ENCODE measurements around the gene CDH4. TPM values are rescaled to one million over a fixed set of nuclear protein-coding genes. Genes with fewer than 3 reads are reported as not detected.

The CDH4 gene
- total RNA-seq, 2 experiments from 2014 or later: not detected

DNA sequence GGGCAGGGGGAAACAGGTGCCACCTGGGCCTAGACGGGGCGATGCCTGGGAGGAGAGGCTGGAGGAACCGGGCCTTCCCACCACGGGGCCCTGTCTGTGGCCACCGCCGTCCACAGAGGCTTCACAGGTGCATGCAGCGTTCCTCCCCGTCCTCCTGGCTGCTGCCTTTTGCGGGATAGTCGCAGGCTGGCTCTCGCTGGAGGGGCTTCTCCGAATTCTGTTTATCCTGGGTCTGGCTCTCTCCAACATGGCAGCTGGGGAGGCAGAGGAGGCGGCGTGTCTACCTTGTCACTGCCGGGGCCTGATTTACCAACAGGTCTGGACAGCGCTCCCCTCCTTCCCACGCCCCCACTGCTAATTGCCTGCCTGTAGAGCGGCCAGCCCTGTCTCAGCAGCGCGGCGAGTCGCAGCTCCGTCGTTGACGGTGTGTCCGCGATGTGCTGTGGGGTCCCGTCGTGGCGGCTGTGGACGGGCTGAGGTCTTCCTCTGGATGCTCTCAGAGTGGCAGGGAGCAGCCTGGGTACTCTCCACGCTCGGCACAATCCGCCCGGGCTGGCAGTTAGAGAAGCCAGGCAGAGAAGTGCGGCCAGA lies 550.8 kb downstream of the CDH4 start:
- H3K9me3 ChIP-seq (ENCODE audit: low read length): no peaks in the 10 kb centered on the region
- intact Hi-C loops (cut with micrococcal nuclease; ENCODE audit: unreplicated experiment): no loop called here
- no peak overlapping the region for H3K4me3 ChIP-seq (ENCODE audit: low read depth, low read length, poor library complexity, severe bottlenecking)
- H3K9me2 ChIP-seq (ENCODE audit: insufficient read depth, low read length): no peaks in the 10 kb centered on the region
- ChIA-PET POLR2A (no interaction called here), CTCF (ENCODE audit: unreplicated experiment) (no interaction called here)
- no peak for DNase-seq (ENCODE audit: low spot score)
- no peak overlapping the region for H3K27ac ChIP-seq (ENCODE audit: low read depth, low read length, poor library complexity, severe bottlenecking)
- H3K4me1 ChIP-seq (ENCODE audit: insufficient read depth, low read length, poor library complexity, severe bottlenecking): no peaks in the 10 kb centered on the region
- no peak overlapping the region for H2AFZ ChIP-seq (ENCODE audit: low read length)
- H3K4me2 ChIP-seq (ENCODE audit: low read length): no peak overlapping the region
- no TSS peak for BruUV-seq (replicated peaks)
- H4K20me1 ChIP-seq (ENCODE audit: insufficient read depth, low read length): no peaks in the 10 kb centered on the region
- H3K79me2 ChIP-seq (ENCODE audit: insufficient read depth, low read depth, low read length): no peaks in the 10 kb centered on the region
- H3K36me3 ChIP-seq (ENCODE audit: insufficient read depth, low read length): no peaks in the 10 kb centered on the region
- TF ChIP-seq EZH2phosphoT487 (IDR thresholded peaks at IDR 0.05; ENCODE audit: borderline replicate concordance, low read depth, low read length): no peak
- TF ChIP-seq, protein P1, sequence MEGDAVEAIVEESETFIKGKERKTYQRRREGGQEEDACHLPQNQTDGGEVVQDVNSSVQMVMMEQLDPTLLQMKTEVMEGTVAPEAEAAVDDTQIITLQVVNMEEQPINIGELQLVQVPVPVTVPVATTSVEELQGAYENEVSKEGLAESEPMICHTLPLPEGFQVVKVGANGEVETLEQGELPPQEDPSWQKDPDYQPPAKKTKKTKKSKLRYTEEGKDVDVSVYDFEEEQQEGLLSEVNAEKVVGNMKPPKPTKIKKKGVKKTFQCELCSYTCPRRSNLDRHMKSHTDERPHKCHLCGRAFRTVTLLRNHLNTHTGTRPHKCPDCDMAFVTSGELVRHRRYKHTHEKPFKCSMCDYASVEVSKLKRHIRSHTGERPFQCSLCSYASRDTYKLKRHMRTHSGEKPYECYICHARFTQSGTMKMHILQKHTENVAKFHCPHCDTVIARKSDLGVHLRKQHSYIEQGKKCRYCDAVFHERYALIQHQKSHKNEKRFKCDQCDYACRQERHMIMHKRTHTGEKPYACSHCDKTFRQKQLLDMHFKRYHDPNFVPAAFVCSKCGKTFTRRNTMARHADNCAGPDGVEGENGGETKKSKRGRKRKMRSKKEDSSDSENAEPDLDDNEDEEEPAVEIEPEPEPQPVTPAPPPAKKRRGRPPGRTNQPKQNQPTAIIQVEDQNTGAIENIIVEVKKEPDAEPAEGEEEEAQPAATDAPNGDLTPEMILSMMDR (conservative IDR thresholded peaks at IDR 0.05; ENCODE audit: low read length): no peak

DNA sequence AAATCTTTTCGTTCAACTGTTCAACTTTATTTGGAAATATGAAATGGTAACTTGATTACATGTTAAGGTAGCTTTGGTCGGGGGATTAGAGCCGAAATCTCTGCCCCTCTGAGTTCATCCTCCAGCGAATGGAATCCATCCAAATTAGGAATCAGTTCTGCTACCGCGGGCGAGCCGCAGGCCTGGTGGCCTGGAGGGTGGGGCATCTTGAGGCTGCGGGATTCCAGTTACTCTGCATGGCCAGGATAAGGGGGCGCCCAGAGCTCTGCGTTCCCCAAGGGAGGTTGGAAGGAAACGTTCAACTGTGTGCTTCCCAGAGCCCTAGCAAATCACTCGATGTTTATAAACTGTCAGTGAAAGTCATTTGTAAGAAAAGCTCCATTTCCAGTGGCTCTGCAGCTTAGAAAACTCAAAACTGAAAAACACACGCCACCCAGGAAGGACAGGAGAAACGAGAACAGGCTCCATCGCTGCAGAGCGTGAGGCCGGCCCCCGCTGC lies 551.4 kb downstream of the CDH4 start:
- no peak overlapping the region for H2AFZ ChIP-seq (ENCODE audit: low read length)
- POLR2A ChIA-PET: no interaction called here
- H3K9me2 ChIP-seq (ENCODE audit: insufficient read depth, low read length): no peaks in the 10 kb centered on the region
- BruUV-seq (replicated peaks): no TSS peak
- no peak for DNase-seq (ENCODE audit: low spot score)
- no peaks in the 10 kb centered on the region for H3K79me2 ChIP-seq (ENCODE audit: insufficient read depth, low read depth, low read length)
- CTCF ChIA-PET (ENCODE audit: unreplicated experiment): no interaction called here
- no peaks in the 10 kb centered on the region for H3K9me3 ChIP-seq (ENCODE audit: low read length)
- H3K27ac ChIP-seq (ENCODE audit: low read depth, low read length, poor library complexity, severe bottlenecking): no peak overlapping the region
- H3K4me3 ChIP-seq (ENCODE audit: low read depth, low read length, poor library complexity, severe bottlenecking): no peak overlapping the region
- H4K20me1 ChIP-seq (ENCODE audit: insufficient read depth, low read length): no peaks in the 10 kb centered on the region
- H3K4me2 ChIP-seq (ENCODE audit: low read length): no peak overlapping the region
- H3K36me3 ChIP-seq (ENCODE audit: insufficient read depth, low read length): no peaks in the 10 kb centered on the region
- TF ChIP-seq, protein P1 (conservative IDR thresholded peaks at IDR 0.05; ENCODE audit: low read length): no peak
- TF ChIP-seq EZH2phosphoT487 (IDR thresholded peaks at IDR 0.05; ENCODE audit: borderline replicate concordance, low read depth, low read length): no peak
- intact Hi-C loops (cut with micrococcal nuclease; ENCODE audit: unreplicated experiment): no loop called here
- no peaks in the 10 kb centered on the region for H3K4me1 ChIP-seq (ENCODE audit: insufficient read depth, low read length, poor library complexity, severe bottlenecking)

DNA sequence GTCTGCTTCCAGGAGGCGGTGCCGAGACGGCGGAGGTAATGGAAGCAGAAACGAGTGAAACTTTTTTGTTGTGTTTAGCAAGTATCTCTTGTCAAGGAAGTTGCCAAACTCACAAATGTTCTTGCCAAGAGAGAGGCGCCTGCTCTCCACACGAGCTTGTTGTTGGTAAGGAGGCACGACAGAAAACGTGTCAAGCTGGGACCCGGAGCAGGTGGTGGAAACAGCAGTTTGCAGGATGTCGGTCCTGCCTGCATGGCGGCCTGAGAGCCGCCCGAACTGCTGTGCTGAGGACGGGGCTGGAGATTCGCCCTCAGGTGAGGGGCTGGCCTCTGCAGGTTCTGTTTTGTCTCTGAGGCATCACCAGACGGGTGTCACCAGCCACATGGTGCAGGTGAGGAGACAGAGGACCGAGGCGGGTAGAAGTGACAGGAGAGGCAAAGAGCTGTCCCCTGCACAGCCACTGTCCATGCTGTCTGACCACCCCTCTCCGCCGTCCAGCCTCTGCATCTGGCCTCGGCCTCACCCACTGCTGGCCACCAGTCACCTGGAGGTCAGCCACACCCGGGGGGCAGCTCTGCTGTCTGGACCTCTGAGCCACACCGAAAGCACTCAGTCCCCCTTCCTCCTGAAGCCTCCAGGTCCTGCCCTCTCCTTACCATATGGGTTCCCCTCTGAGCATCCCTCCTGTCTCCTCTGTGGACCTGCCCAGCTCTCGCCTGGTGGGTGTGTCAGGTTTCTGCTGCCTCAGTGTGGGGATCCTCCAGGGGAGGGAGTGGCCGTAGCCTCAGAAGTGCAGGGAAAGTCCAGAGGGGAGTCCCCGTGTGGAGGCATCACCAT lies 552.1 kb downstream of the CDH4 start:
- Histone ChIP-seq H3K79me2 (ENCODE audit: insufficient read depth, low read depth, low read length) (no peaks in the 10 kb centered on the region), H3K4me3 (ENCODE audit: low read depth, low read length, poor library complexity, severe bottlenecking) (no peak overlapping the region), H3K9me2 (ENCODE audit: insufficient read depth, low read length) (no peaks in the 10 kb centered on the region), H4K20me1 (ENCODE audit: insufficient read depth, low read length) (no peaks in the 10 kb centered on the region), H3K4me2 (ENCODE audit: low read length) (no peak overlapping the region), H3K9me3 (ENCODE audit: low read length) (no peaks in the 10 kb centered on the region), H3K4me1 (ENCODE audit: insufficient read depth, low read length, poor library complexity, severe bottlenecking) (no peaks in the 10 kb centered on the region), H2AFZ (ENCODE audit: low read length) (no peak overlapping the region), H3K27ac (ENCODE audit: low read depth, low read length, poor library complexity, severe bottlenecking) (no peak overlapping the region), H3K36me3 (ENCODE audit: insufficient read depth, low read length) (no peaks in the 10 kb centered on the region)
- intact Hi-C loops (cut with micrococcal nuclease; ENCODE audit: unreplicated experiment): no loop called here
- no TSS peak for BruUV-seq (replicated peaks)
- ChIA-PET CTCF (ENCODE audit: unreplicated experiment) (no interaction called here), POLR2A (no interaction called here)
- DNase-seq (ENCODE audit: low spot score): no peak
- no peak for TF ChIP-seq EZH2phosphoT487 (IDR thresholded peaks at IDR 0.05; ENCODE audit: borderline replicate concordance, low read depth, low read length)
- TF ChIP-seq, protein P1 (conservative IDR thresholded peaks at IDR 0.05; ENCODE audit: low read length): no peak

Measured in OCI-LY7 (cell line).